ENCODE measurements around the gene RELN. TPM values are rescaled to one million over a fixed set of nuclear protein-coding genes. Genes with fewer than 3 reads are reported as not detected.

Gene RELN
- total RNA-seq, 1 experiment from 2014 or later, result 0.31 TPM

GRCh38 chr7:103811997-103812396, 177.5 kb downstream of the RELN start:
- H3K4me3 Mint-ChIP-seq (ENCODE audit: low read depth, unreplicated experiment), result peak overlapping the region; percentile 50
- DNase-seq, result peak; percentile 3
- no peaks in the 10 kb centered on the region for H3K36me3 Mint-ChIP-seq (ENCODE audit: insufficient read depth, unreplicated experiment)
- no peak overlapping the region for H3K27ac Mint-ChIP-seq (ENCODE audit: unreplicated experiment)
- CTCF ChIA-PET, result no interaction called here
- no peak for TF ChIP-seq CTCF (IDR thresholded peaks at IDR 0.05; ENCODE audit: unreplicated experiment)
- no TSS peak for BruUV-seq (replicated peaks)
- H3K27me3 Mint-ChIP-seq (ENCODE audit: unreplicated experiment), result no peaks in the 10 kb centered on the region
- peaks cover 37% of the 10 kb centered on the region for H3K4me1 Mint-ChIP-seq (ENCODE audit: low read depth, unreplicated experiment)
- intact Hi-C loops (cut with micrococcal nuclease; ENCODE audit: unreplicated experiment), result no loop called here
- peaks cover 2% of the 10 kb centered on the region for H3K9me3 Mint-ChIP-seq (ENCODE audit: low read depth, unreplicated experiment)

GRCh38 chr7:103811290-103811689, 178.2 kb downstream of the RELN start:
- Mint-ChIP-seq H3K27me3 (ENCODE audit: unreplicated experiment) (no peaks in the 10 kb centered on the region), H3K36me3 (ENCODE audit: insufficient read depth, unreplicated experiment) (no peaks in the 10 kb centered on the region), H3K27ac (ENCODE audit: unreplicated experiment) (no peak overlapping the region), H3K4me3 (ENCODE audit: low read depth, unreplicated experiment) (no peak overlapping the region), H3K9me3 (ENCODE audit: low read depth, unreplicated experiment) (peaks cover 2% of the 10 kb centered on the region), H3K4me1 (ENCODE audit: low read depth, unreplicated experiment) (peaks cover 37% of the 10 kb centered on the region)
- no peak for DNase-seq
- CTCF ChIA-PET, result no interaction called here
- TF ChIP-seq CTCF (IDR thresholded peaks at IDR 0.05; ENCODE audit: unreplicated experiment), result no peak
- no TSS peak for BruUV-seq (replicated peaks)
- intact Hi-C loops (cut with micrococcal nuclease; ENCODE audit: unreplicated experiment), result no loop called here

- Mint-ChIP-seq H3K9me3 (ENCODE audit: low read depth, unreplicated experiment) (peaks cover 2% of the 10 kb centered on the region), H3K27me3 (ENCODE audit: unreplicated experiment) (no peaks in the 10 kb centered on the region), H3K36me3 (ENCODE audit: insufficient read depth, unreplicated experiment) (no peaks in the 10 kb centered on the region), H3K27ac (ENCODE audit: unreplicated experiment) (peak overlapping the region; percentile 90), H3K4me3 (ENCODE audit: low read depth, unreplicated experiment) (peak overlapping the region; percentile 42), H3K4me1 (ENCODE audit: low read depth, unreplicated experiment) (peaks cover 37% of the 10 kb centered on the region)
- no peak for TF ChIP-seq CTCF (IDR thresholded peaks at IDR 0.05; ENCODE audit: unreplicated experiment)
- peak; percentile 12 for DNase-seq
- intact Hi-C loops (cut with micrococcal nuclease; ENCODE audit: unreplicated experiment), result loop anchor here (1.0 kb wide), 1 partner anchor 38 kb away; no protein-coding TSS in a partner anchor
- BruUV-seq (replicated peaks), result no TSS peak
- CTCF ChIA-PET, result no interaction called here
Observed at GRCh38 chr7:103810112-103810744, 179.2 kb downstream of the RELN start.

GRCh38 chr7:103809229-103809994, 180.0 kb downstream of the RELN start:
- H3K36me3 Mint-ChIP-seq (ENCODE audit: insufficient read depth, unreplicated experiment), result no peaks in the 10 kb centered on the region

More at GRCh38 chr7:103809229-103809994, 180.0 kb downstream of the RELN start:
- DNase-seq, result no peak
- H3K9me3 Mint-ChIP-seq (ENCODE audit: low read depth, unreplicated experiment), result peaks cover 2% of the 10 kb centered on the region
- intact Hi-C loops (cut with micrococcal nuclease; ENCODE audit: unreplicated experiment), result no loop called here
- no peaks in the 10 kb centered on the region for H3K27me3 Mint-ChIP-seq (ENCODE audit: unreplicated experiment)
- H3K4me3 Mint-ChIP-seq (ENCODE audit: low read depth, unreplicated experiment), result peak overlapping the region; percentile 42
- TF ChIP-seq CTCF (IDR thresholded peaks at IDR 0.05; ENCODE audit: unreplicated experiment), result no peak
- peaks cover 37% of the 10 kb centered on the region for H3K4me1 Mint-ChIP-seq (ENCODE audit: low read depth, unreplicated experiment)
- peak overlapping the region; percentile 90 for H3K27ac Mint-ChIP-seq (ENCODE audit: unreplicated experiment)
- CTCF ChIA-PET, result no interaction called here
- no TSS peak for BruUV-seq (replicated peaks)

Data from Calu3 (cell line).